SK-N-SH (cell line): ENCODE data around the gene IL26. TPM values are rescaled to one million over a fixed set of nuclear protein-coding genes. Genes with fewer than 3 reads are reported as not detected.

Experiments used
- CTCF ChIA-PET: fragments of 300-600, 350-600 bp; formaldehyde crosslinking; extraction: SDS; loops from one replicate; lab custom pipeline; 2021; lab: Yijun Ruan, JAX
- POLR2A ChIA-PET: fragments of 350-600 bp; sonication (Branson Sonifier 250); formaldehyde crosslinking; extraction: SDS; loops from one replicate; lab custom pipeline; 2020; ENCODE audit warnings: antibody characterized with exemption, inconsistent platforms; lab: Yijun Ruan, JAX
- DNase-seq: peaks from one replicate; pipeline ENCODE4 v3.0.0; 2012
- H2AFZ ChIP-seq: fragments of 200-600 bp; sonication (generic); 2 replicates; pipeline ENCODE4 v1.8.1; 2016; ENCODE audit warnings: antibody characterized with exemption, mild to moderate bottlenecking, low read depth
- H3F3A ChIP-seq: fragments of 200-600 bp; sonication (generic); replicated peaks from 2 replicates; pipeline ENCODE3; 2016; ENCODE audit warnings: antibody characterized with exemption, mild to moderate bottlenecking; ENCODE audit not compliant: insufficient read depth
- H3K27ac ChIP-seq, 2 experiments: fragments of 200-500 bp in 1 of 2; fragments of 200-600 bp in 1 of 2; sonication (Bioruptor generic) in 1 of 2; sonication (generic), shearing (Covaris generic) in 1 of 2; 2 replicates each; pipeline versions ENCODE4 v1.5.1 to v1.6.1; 2014 to 2016; ENCODE audit warnings: low read depth in 2 of 2, inconsistent platforms in 1 of 2, low read length in 1 of 2, mild to moderate bottlenecking in 1 of 2, mixed read lengths in 1 of 2
- H3K27me3 ChIP-seq: fragments of 200-600 bp; sonication (generic), shearing (Covaris generic); 2 replicates; pipeline ENCODE4 v1.6.1; 2016; ENCODE audit warnings: mixed run types; ENCODE audit not compliant: insufficient read depth
- H3K36me3 ChIP-seq, 2 experiments: fragments of 200-500 bp in 1 of 2; fragments of 200-600 bp in 1 of 2; sonication (Bioruptor generic) in 1 of 2; sonication (generic) in 1 of 2; replicated peaks in 1 of 2; 2 replicates each; pipeline versions ENCODE3 to v1.5.1; 2014 to 2016; ENCODE audit warnings: low read length in 1 of 2, mild to moderate bottlenecking in 1 of 2; ENCODE audit not compliant: insufficient read depth in 2 of 2, control insufficient read depth in 1 of 2
- H3K4me1 ChIP-seq, 2 experiments: fragments of 200-500 bp in 1 of 2; fragments of 200-600 bp in 1 of 2; sonication (Bioruptor generic) in 1 of 2; sonication (generic), shearing (Covaris generic) in 1 of 2; 2 replicates each; pipeline versions ENCODE4 v1.5.1 to v1.6.1; 2014 to 2016; ENCODE audit warnings: low read depth in 1 of 2, low read length in 1 of 2, mixed run types in 1 of 2; ENCODE audit not compliant: insufficient read depth in 2 of 2, control insufficient read depth in 1 of 2
- H3K4me2 ChIP-seq: fragments of 200-600 bp; sonication (generic), shearing (Covaris generic); 2 replicates; pipeline ENCODE4 v1.6.1; 2017; ENCODE audit warnings: mixed run types
- H3K4me3 ChIP-seq, 2 experiments: fragments of 200-500 bp in 1 of 2; fragments of 200-600 bp in 1 of 2; sonication (Bioruptor generic) in 1 of 2; sonication (generic), shearing (Covaris generic) in 1 of 2; 2 replicates each; pipeline versions ENCODE4 v1.5.1 to v1.8.1; 2014 to 2016; ENCODE audit warnings: low read depth in 2 of 2, inconsistent platforms in 1 of 2, low read length in 1 of 2, mild to moderate bottlenecking in 1 of 2, mixed read lengths in 1 of 2, moderate library complexity in 1 of 2
- H3K79me2 ChIP-seq: fragments of 200-600 bp; sonication (generic); 2 replicates; pipeline ENCODE4 v1.8.1; 2017; ENCODE audit warnings: mild to moderate bottlenecking; ENCODE audit not compliant: insufficient read depth
- H3K9ac ChIP-seq: fragments of 200-600 bp; sonication (generic); 2 replicates; pipeline ENCODE4 v1.6.1; 2017; ENCODE audit warnings: mixed run types
- H3K9me2 ChIP-seq: fragments of 200-600 bp; sonication (generic); 2 replicates; pipeline ENCODE4 v1.6.1; 2017; ENCODE audit warnings: mixed run types
- H3K9me3 ChIP-seq: fragments of 200-600 bp; sonication (generic); 2 replicates; pipeline ENCODE4 v1.6.1; 2017; ENCODE audit warnings: mixed run types, mild to moderate bottlenecking, moderate library complexity
- H4K20me1 ChIP-seq: fragments of 200-600 bp; sonication (generic); 2 replicates; pipeline ENCODE4 v1.6.1; 2017; ENCODE audit warnings: mild to moderate bottlenecking, mixed run types; ENCODE audit not compliant: insufficient read depth
- CHD2 ChIP-seq: fragments of 150-350 bp; IDR thresholded peaks from 2 replicates; pipeline ENCODE4 v1.6.1; 2018; ENCODE audit warnings: low read length; ENCODE audit not compliant: partially characterized antibody
- CTCF ChIP-seq: fragments of 200-600 bp; sonication (generic); IDR thresholded peaks from 2 replicates; pipeline ENCODE4 v1.6.1; 2017; ENCODE audit warnings: antibody characterized with exemption, mild to moderate bottlenecking, moderate library complexity
- ELF1 ChIP-seq: IDR thresholded peaks from 2 replicates; pipeline ENCODE4 v1.4.0; 2012
- EP300 ChIP-seq, 2 experiments: IDR thresholded peaks; 2 replicates each; pipeline versions ENCODE4 v1.4.0 to v1.6.1; 2012; ENCODE audit warnings: borderline replicate concordance in 1 of 2, low read depth in 1 of 2, low read length in 1 of 2
- EZH2phosphoT487 ChIP-seq: fragments of 200-600 bp; sonication (generic); IDR thresholded peaks from 2 replicates; pipeline ENCODE4 v1.6.1; 2017; ENCODE audit warnings: low read depth, mixed run types, mild to moderate bottlenecking, antibody characterized with exemption, moderate library complexity, borderline replicate concordance
- FOXJ3 ChIP-seq: sonication (generic); formaldehyde crosslinking; IDR thresholded peaks from 2 replicates; pipeline ENCODE4 v1.5.1; 2020; ENCODE audit warnings: mild to moderate bottlenecking, missing genetic modification reagents
- GABPA ChIP-seq: IDR thresholded peaks from 2 replicates; pipeline ENCODE4 v1.4.0; 2012; ENCODE audit warnings: low read depth, mild to moderate bottlenecking
- GATA2 ChIP-seq: sonication (generic); formaldehyde crosslinking; IDR thresholded peaks from 2 replicates; pipeline ENCODE4 v1.5.0; 2020; ENCODE audit warnings: mild to moderate bottlenecking, missing genetic modification reagents
- IRF3 ChIP-seq: fragments of 150-350 bp; IDR thresholded peaks from 2 replicates; pipeline ENCODE4 v1.6.1; 2016; ENCODE audit warnings: mild to moderate bottlenecking, low read depth, low read length
- JUND ChIP-seq: IDR thresholded peaks from 2 replicates; pipeline ENCODE4 v1.4.0; 2012
- NRF1 ChIP-seq: IDR thresholded peaks from 2 replicates; pipeline ENCODE4 v1.6.1; 2012; ENCODE audit warnings: low read depth, mild to moderate bottlenecking, low read length
- PBX3 ChIP-seq: IDR thresholded peaks from 2 replicates; pipeline ENCODE4; 2012
- RAD21 ChIP-seq: IDR thresholded peaks from 2 replicates; pipeline ENCODE4 v1.6.1; 2012; ENCODE audit warnings: mild to moderate bottlenecking, low read length
- RCOR1 ChIP-seq: fragments of 150-350 bp; IDR thresholded peaks from 2 replicates; pipeline ENCODE4 v1.6.1; 2017; ENCODE audit warnings: antibody characterized with exemption, low read length
- RFX5 ChIP-seq: IDR thresholded peaks from 2 replicates; pipeline ENCODE4 v1.6.1; 2012; ENCODE audit warnings: mild to moderate bottlenecking, improper control_type of control experiment, low read length
- SIN3A ChIP-seq: IDR thresholded peaks from 2 replicates; pipeline ENCODE4 v1.6.1; 2012; ENCODE audit warnings: low read depth, mild to moderate bottlenecking, low read length, moderate library complexity, borderline replicate concordance
- TAF1 ChIP-seq: IDR thresholded peaks from 2 replicates; pipeline ENCODE4 v1.6.1; 2012; ENCODE audit warnings: low read depth, mild to moderate bottlenecking, low read length, moderate library complexity, borderline replicate concordance
- TEAD4 ChIP-seq: IDR thresholded peaks from 2 replicates; pipeline ENCODE4 v1.4.0; 2012; ENCODE audit warnings: mild to moderate bottlenecking, borderline replicate concordance; ENCODE audit not compliant: insufficient read depth
- USF1 ChIP-seq: IDR thresholded peaks from 2 replicates; pipeline ENCODE4 v1.4.0; 2012; ENCODE audit warnings: low read depth, borderline replicate concordance
- WGBS: methylation state at CpG from one replicate; pipeline ENCODE4 v1.1.6; 2017; ENCODE audit warnings: low lambda C conversion rate; 5-methylcytosine and 5-hydroxymethylcytosine counted together
- polyA plus RNA-seq, 3 experiments: library from polyadenylated mRNA; depleted of rRNA; stranded (reverse); fragments of >200 nt; gene quantifications; 2 replicates each; pipeline ENCODE4 v1.2.3, GENCODE V29; 2012

IL26 gene
- polyA plus RNA-seq, 1 of the 3 experiments (the other 2 are of a cell fraction) = not detected

GRCh38 chr12:68221497-68221896, 4.1 kb downstream of the IL26 start:
- TF ChIP-seq RFX5 (no peak), EP300 (IDR thresholded peaks at IDR 0.05; ENCODE audit: borderline replicate concordance in 1 of 2, low read depth in 1 of 2, low read length in 1 of 2) (no peak), TEAD4 (no peak), GABPA (no peak), GATA2 (CRISPR knock-in tag) (no peak), RAD21 (no peak), SIN3A (no peak), NRF1 (no peak), CHD2 (no peak), FOXJ3 (no peak), ELF1 (no peak)
- no peak overlapping the region for H2AFZ ChIP-seq
- H3K36me3 ChIP-seq = no peaks in the 10 kb centered on the region
- H3K9me2 ChIP-seq = no peaks in the 10 kb centered on the region
- CTCF ChIA-PET = interaction anchor here (1.3 to 3.7 kb wide), 4 partner anchors 91 to 181 kb away, joined by 3 to 82 read pairs (median 38); no protein-coding TSS in a partner anchor
- no peak overlapping the region for H3K9ac ChIP-seq
- POLR2A ChIA-PET = no interaction called here
- 0 out of 2 replicates have a peak, but pooled peaks cover 4% of the 10 kb centered on the region for H3K27me3 ChIP-seq
- H3K27ac ChIP-seq = no peak overlapping the region
- no peak overlapping the region for H3K4me2 ChIP-seq
- WGBS = 92% methylated on average over 1 of the region's 1 CpG
- H3K4me1 ChIP-seq = peaks cover 6 to 10% of the 10 kb centered on the region in 2 experiments; a peak in 3 of 4 replicates
- H4K20me1 ChIP-seq = no peaks in the 10 kb centered on the region
- H3F3A ChIP-seq = no peaks in the 10 kb centered on the region
- no peaks in the 10 kb centered on the region for H3K79me2 ChIP-seq
- no peak for DNase-seq
- H3K4me3 ChIP-seq = no peak overlapping the region
- H3K9me3 ChIP-seq = no peaks in the 10 kb centered on the region

- TF ChIP-seq EZH2phosphoT487 (no peak), GABPA (no peak), CHD2 (no peak), NRF1 (no peak), SIN3A (no peak), CTCF (no peak), RCOR1 (no peak), TEAD4 (no peak), FOXJ3 (no peak), IRF3 (no peak), PBX3 (no peak), USF1 (no peak), TAF1 (no peak), JUND (no peak)
Measured at GRCh38 chr12:68210875-68211274, 14.7 kb downstream of the IL26 start.

More at GRCh38 chr12:68210875-68211274, 14.7 kb downstream of the IL26 start:
- H2AFZ ChIP-seq = no peak overlapping the region
- H3K9me3 ChIP-seq = no peaks in the 10 kb centered on the region
- H4K20me1 ChIP-seq = no peaks in the 10 kb centered on the region
- H3F3A ChIP-seq = no peaks in the 10 kb centered on the region
- no peak overlapping the region for H3K4me3 ChIP-seq
- no peaks in the 10 kb centered on the region for H3K9me2 ChIP-seq
- no peaks in the 10 kb centered on the region for H3K79me2 ChIP-seq
- H3K27ac ChIP-seq = no peak overlapping the region
- POLR2A ChIA-PET = no interaction called here
- H3K4me2 ChIP-seq = no peak overlapping the region
- CTCF ChIA-PET = interaction anchor here (0.9 to 1.4 kb wide), 2 partner anchors 12 to 107 kb away, joined by 3 to 6 read pairs; no protein-coding TSS in a partner anchor
- WGBS = 78% methylated on average over 2 of the region's 2 CpGs
- no peak for DNase-seq
- peaks cover 0 to 4% of the 10 kb centered on the region in 2 experiments; a peak in 2 of 4 replicates for H3K4me1 ChIP-seq
- no peak overlapping the region for H3K9ac ChIP-seq
- H3K27me3 ChIP-seq = no peaks in the 10 kb centered on the region
- no peaks in the 10 kb centered on the region for H3K36me3 ChIP-seq
